Activated CD4-positive, alpha-beta T cell treated with anti-CD3 and anti-CD28 coated beads, Interleukin-2, amount 50 U/mL, for 4 hours (primary cell): ENCODE data around the gene TARP.
"Not testable (repeated sequence)": the region's sequence is repeated elsewhere in the genome, so short reads cannot be mapped to it uniquely, and the experiment has no call there.

ENCODE experiments used
- DNase-seq, 2 experiments: peaks; one replicate each; pipeline ENCODE4 v3.0.0-alpha.2; 2020

TARP gene

GRCh38 chr7:38296059-38296857 is 22.8 kb upstream of the TARP start:
- DNase-seq, result no peak

GRCh38 chr7:38294926-38295325 is 21.5 kb upstream of the TARP start:
- no peak for DNase-seq

GRCh38 chr7:38292442-38292841 is 19.0 kb upstream of the TARP start:
- DNase-seq, result no peak

GRCh38 chr7:38291650-38292049 is 18.2 kb upstream of the TARP start:
- no peak for DNase-seq

GRCh38 chr7:38291117-38291647 is 17.7 kb upstream of the TARP start:
- no peak for DNase-seq

- no peak for DNase-seq
Measured at GRCh38 chr7:38284553-38284952, 11.1 kb upstream of the TARP start.

GRCh38 chr7:38283809-38284208 is 10.4 kb upstream of the TARP start:
- DNase-seq, result no peak

GRCh38 chr7:38283107-38283506 is 9.7 kb upstream of the TARP start:
- no peak for DNase-seq

GRCh38 chr7:38282081-38282480 is 8.6 kb upstream of the TARP start:
- no peak for DNase-seq

- no peak for DNase-seq
Measured at GRCh38 chr7:38281266-38281665, 7.8 kb upstream of the TARP start.

GRCh38 chr7:38280707-38281106 is 7.3 kb upstream of the TARP start:
- no peak for DNase-seq

- no peak for DNase-seq
Measured at GRCh38 chr7:38280000-38280399, 6.6 kb upstream of the TARP start.

GRCh38 chr7:38276096-38276877 is 2.9 kb upstream of the TARP start:
- no peak for DNase-seq

- DNase-seq, result no peak
Measured at GRCh38 chr7:38274927-38275620, 1.6 kb upstream of the TARP start.

GRCh38 chr7:38274486-38274885 is 1.1 kb upstream of the TARP start:
- DNase-seq, result no peak

GRCh38 chr7:38270405-38270804 is 3.0 kb downstream of the TARP start:
- not testable (repeated sequence) for DNase-seq

- not testable (repeated sequence) for DNase-seq
Measured at GRCh38 chr7:38269704-38270346, 3.6 kb downstream of the TARP start.

GRCh38 chr7:38265958-38266357 is 7.5 kb downstream of the TARP start:
- DNase-seq, result not testable (repeated sequence)

GRCh38 chr7:38264602-38265001 is 8.8 kb downstream of the TARP start:
- DNase-seq, result not testable (repeated sequence)

- DNase-seq, result not testable (repeated sequence)
Measured at GRCh38 chr7:38263274-38263673, 10.2 kb downstream of the TARP start.

- DNase-seq, result no peak
Measured at GRCh38 chr7:38262545-38262944, 10.9 kb downstream of the TARP start.

GRCh38 chr7:38262026-38262425 is 11.4 kb downstream of the TARP start:
- DNase-seq, result not testable (repeated sequence)

- DNase-seq, result not testable (repeated sequence)
Measured at GRCh38 chr7:38261601-38262000, 11.8 kb downstream of the TARP start.
